IMR-90 (cell line): ENCODE results near the gene PIGBOS1. TPM values are rescaled to one million over a fixed set of nuclear protein-coding genes. Genes with fewer than 3 reads are reported as not detected.

Experiments
- ATAC-seq: fragments of 200-7000 bp; cut with Tn5 transposase; 2 replicates; pipeline ENCODE4 v1.9.1; 2020; ENCODE audit warnings: low read depth, mild to moderate bottlenecking, moderate library complexity
- BruUV-seq: library from RNA; stranded (reverse); fragments of 400-500 nt; replicated peaks from 2 replicates; lab custom pipeline; 2021; lab: Mats Ljungman, UMichigan
- CTCF ChIA-PET: fragments of 300-600 bp; formaldehyde crosslinking; extraction: SDS; loops from one replicate; lab custom pipeline; 2021; ENCODE audit warnings: antibody characterized with exemption; lab: Yijun Ruan, JAX
- POLR2A ChIA-PET: fragments of 300-600 bp; sonication (Branson Sonifier 250); formaldehyde crosslinking; loops from one replicate; lab custom pipeline; 2022; ENCODE audit warnings: antibody characterized with exemption; ENCODE audit not compliant: unreplicated experiment; lab: Charles Lee
- DNase-seq: peaks from one replicate; pipeline ENCODE4 v3.0.0; 2013
- H2AFZ ChIP-seq: replicated peaks from 2 replicates; pipeline ENCODE3; 2013; ENCODE audit warnings: low read length, mild to moderate bottlenecking; ENCODE audit not compliant: poor library complexity
- H2AK5ac ChIP-seq: 2 replicates; pipeline ENCODE4 v1.6.1; 2013; ENCODE audit warnings: low read depth, low read length, inconsistent platforms
- H2AK9ac ChIP-seq: replicated peaks from 2 replicates; pipeline ENCODE3; 2013; ENCODE audit warnings: mild to moderate bottlenecking, low read depth, low read length, moderate library complexity; ENCODE audit not compliant: poor library complexity
- H2BK120ac ChIP-seq: 2 replicates; pipeline ENCODE4 v1.6.1; 2013; ENCODE audit warnings: low read depth, low read length, inconsistent platforms
- H2BK15ac ChIP-seq: 3 replicates; pipeline ENCODE4 v1.6.1; 2013; ENCODE audit warnings: low read depth, low read length, inconsistent platforms
- H2BK20ac ChIP-seq: 2 replicates; pipeline ENCODE4 v1.6.1; 2013; ENCODE audit warnings: low read depth, mild to moderate bottlenecking, inconsistent platforms, low read length, moderate library complexity
- H2BK5ac ChIP-seq: 2 replicates; pipeline ENCODE4 v1.6.1; 2013; ENCODE audit warnings: mild to moderate bottlenecking, low read depth, low read length, inconsistent platforms; ENCODE audit not compliant: poor library complexity, severe bottlenecking
- H3K14ac ChIP-seq: replicated peaks from 2 replicates; pipeline ENCODE4 v1.6.1; 2013; ENCODE audit warnings: low read depth, low read length, inconsistent platforms
- H3K18ac ChIP-seq: 2 replicates; pipeline ENCODE4 v1.6.1; 2013; ENCODE audit warnings: low read depth, low read length, control low read depth
- H3K23ac ChIP-seq: 2 replicates; pipeline ENCODE4 v1.6.1; 2013; ENCODE audit warnings: low read depth, low read length, inconsistent platforms
- H3K27ac ChIP-seq: 2 replicates; pipeline ENCODE4 v1.5.1; 2013; ENCODE audit warnings: mild to moderate bottlenecking, control low read depth, low read length; ENCODE audit not compliant: insufficient read depth
- H3K27me3 ChIP-seq: 2 replicates; pipeline ENCODE4 v1.6.1; 2013; ENCODE audit warnings: low read length; ENCODE audit not compliant: control insufficient read depth, insufficient read depth
- H3K36me3 ChIP-seq: 2 replicates; pipeline ENCODE4 v1.6.1; 2013; ENCODE audit warnings: low read length, mixed read lengths; ENCODE audit not compliant: control insufficient read depth, insufficient read depth
- H3K4ac ChIP-seq: 2 replicates; pipeline ENCODE4 v1.6.1; 2013; ENCODE audit warnings: low read depth, low read length, inconsistent platforms
- H3K4me1 ChIP-seq: 2 replicates; pipeline ENCODE4 v1.6.1; 2013; ENCODE audit warnings: low read length, mixed read lengths; ENCODE audit not compliant: control insufficient read depth, insufficient read depth
- H3K4me2 ChIP-seq: 2 replicates; pipeline ENCODE4 v1.6.1; 2013; ENCODE audit warnings: low read depth, mild to moderate bottlenecking, control low read depth, low read length, moderate library complexity
- H3K4me3 ChIP-seq: 2 replicates; pipeline ENCODE4 v1.5.1; 2013; ENCODE audit warnings: low read depth, mild to moderate bottlenecking, control low read depth, low read length, moderate library complexity; ENCODE audit not compliant: insufficient read depth
- H3K56ac ChIP-seq: 2 replicates; pipeline ENCODE4 v1.6.1; 2013; ENCODE audit warnings: low read length, inconsistent platforms; ENCODE audit not compliant: insufficient read depth; ENCODE audit errors: extremely low read depth
- H3K79me1 ChIP-seq, 2 experiments: 2 replicates each; pipeline ENCODE4 v1.6.1; 2013; ENCODE audit warnings: low read length in 2 of 2, inconsistent platforms in 1 of 2, low read depth in 1 of 2
- H3K9ac ChIP-seq: 2 replicates; pipeline ENCODE4 v1.6.1; 2013; ENCODE audit warnings: low read depth, low read length, control low read depth
- H3K9me1 ChIP-seq: 2 replicates; pipeline ENCODE4 v1.6.1; 2013; ENCODE audit warnings: low read length, inconsistent platforms; ENCODE audit not compliant: insufficient read depth
- H3K9me3 ChIP-seq: 2 replicates; pipeline ENCODE4 v1.6.1; 2013; ENCODE audit warnings: low read length; ENCODE audit not compliant: control insufficient read depth, insufficient read depth
- H4K20me1 ChIP-seq: 2 replicates; pipeline ENCODE4 v1.6.1; 2013; ENCODE audit warnings: low read length, inconsistent platforms; ENCODE audit not compliant: insufficient read depth
- H4K5ac ChIP-seq: 2 replicates; pipeline ENCODE4 v1.6.1; 2013; ENCODE audit warnings: mild to moderate bottlenecking, low read depth, low read length, control low read depth
- H4K8ac ChIP-seq, 2 experiments: 2 replicates each; pipeline ENCODE4 v1.6.1; 2013; ENCODE audit warnings: low read depth in 2 of 2, low read length in 2 of 2, control low read depth in 1 of 2, inconsistent platforms in 1 of 2
- H4K91ac ChIP-seq: 2 replicates; pipeline ENCODE4 v1.6.1; 2013; ENCODE audit warnings: low read depth, low read length, inconsistent platforms; ENCODE audit not compliant: insufficient read depth
- BHLHE40 ChIP-seq: fragments of 150-350 bp; IDR thresholded peaks from 2 replicates; pipeline ENCODE4 v1.6.1; 2016; ENCODE audit warnings: mild to moderate bottlenecking, low read depth, low read length
- CEBPB ChIP-seq: IDR thresholded peaks from 2 replicates; pipeline ENCODE4 v1.6.1; 2012; ENCODE audit warnings: low read depth, low read length, improper control_type of control experiment
- CHD1 ChIP-seq: IDR thresholded peaks from 2 replicates; pipeline ENCODE4 v1.6.1; 2012; ENCODE audit warnings: low read depth, low read length, improper control_type of control experiment
- CTCF ChIP-seq: conservative IDR thresholded peaks from 2 replicates; pipeline ENCODE4 v1.5.1; 2012; ENCODE audit warnings: mild to moderate bottlenecking, low read depth, low read length, improper control_type of control experiment
- ELK1 ChIP-seq: fragments of 150-350 bp; IDR thresholded peaks from 2 replicates; pipeline ENCODE4 v1.6.1; 2016; ENCODE audit warnings: low read depth, mild to moderate bottlenecking, low read length, moderate library complexity, borderline replicate concordance
- FOS ChIP-seq: fragments of 150-350 bp; IDR thresholded peaks from 2 replicates; pipeline ENCODE4 v1.6.1; 2016; ENCODE audit warnings: low read depth, low read length
- MAFK ChIP-seq: IDR thresholded peaks from 2 replicates; pipeline ENCODE4 v1.6.1; 2012; ENCODE audit warnings: low read depth, low read length, improper control_type of control experiment
- MAZ ChIP-seq: IDR thresholded peaks from 2 replicates; pipeline ENCODE4 v1.6.1; 2012; ENCODE audit warnings: low read depth, mild to moderate bottlenecking, low read length, improper control_type of control experiment, moderate library complexity, borderline replicate concordance
- MXI1 ChIP-seq: IDR thresholded peaks from 2 replicates; pipeline ENCODE4 v1.6.1; 2012; ENCODE audit warnings: low read depth, mild to moderate bottlenecking, low read length, moderate library complexity, borderline replicate concordance
- NFE2L2 ChIP-seq: fragments of 150-350 bp; IDR thresholded peaks from 2 replicates; pipeline ENCODE4 v1.6.1; 2016; ENCODE audit warnings: low read depth, mild to moderate bottlenecking, low read length
- POLR2A ChIP-seq: IDR thresholded peaks from 2 replicates; pipeline ENCODE4 v1.6.1; 2012; ENCODE audit warnings: mild to moderate bottlenecking, low read depth, low read length
- RAD21 ChIP-seq: IDR thresholded peaks from 2 replicates; pipeline ENCODE4 v1.6.1; 2012; ENCODE audit warnings: low read length, improper control_type of control experiment
- RCOR1 ChIP-seq: IDR thresholded peaks from 2 replicates; pipeline ENCODE4 v1.6.1; 2012; ENCODE audit warnings: mild to moderate bottlenecking, low read length, improper control_type of control experiment; ENCODE audit not compliant: insufficient replicate concordance
- RFX5 ChIP-seq: IDR thresholded peaks from 2 replicates; pipeline ENCODE4 v1.8.0; 2012; ENCODE audit warnings: low read depth, mild to moderate bottlenecking, low read length, moderate library complexity
- SMC3 ChIP-seq: fragments of 150-350 bp; IDR thresholded peaks from 2 replicates; pipeline ENCODE4 v1.6.1; 2016; ENCODE audit warnings: low read depth, mild to moderate bottlenecking, antibody characterized with exemption, low read length, moderate library complexity
- WGBS, 2 experiments: methylation state at CpG; one replicate each; pipeline versions ENCODE4 v1.1.5 to v1.1.7; 2013; ENCODE audit warnings: missing lambda C conversion rate in 2 of 2; ENCODE audit not compliant: insufficient read length in 1 of 2; ENCODE audit errors: extremely low coverage in 2 of 2; 5-methylcytosine and 5-hydroxymethylcytosine counted together
- dilution Hi-C: fragments of 300-500 bp; cut with HindIII; formaldehyde crosslinking; loops from one replicate; pipeline ENCODE4 v1.14.3; 2018; ENCODE audit warnings: low sequenced_read_pairs; ENCODE audit not compliant: unreplicated experiment
- in situ Hi-C: fragments of 300-500 bp; cut with MboI; formaldehyde crosslinking; loops from 3 replicates; pipeline ENCODE4 v1.14.3; 2019; ENCODE audit warnings: low sequenced_read_pairs, inconsistent platforms, mixed read lengths
- intact Hi-C: fragments of 100-400 bp; cut with micrococcal nuclease; formaldehyde crosslinking; loops from 2 replicates; pipeline ENCODE4 v1.10.0; 2022
- polyA plus RNA-seq, 3 experiments: library from polyadenylated mRNA; depleted of rRNA; stranded (reverse); fragments of >200 nt; gene quantifications; 2 replicates each; pipeline ENCODE4 v1.2.3, GENCODE V29; 2012; ENCODE audit warnings: low replicate concordance in 1 of 3
- total RNA-seq: library from RNA; depleted of rRNA; stranded (reverse); fragments of >200 nt; gene quantifications from 2 replicates; pipeline ENCODE4 v1.2.3, GENCODE V29; 2012
- TF ChIP-seq, protein P1 (sequence below): fragments of 150-350 bp; IDR thresholded peaks from 2 replicates; pipeline ENCODE4 v1.6.1; 2017; ENCODE audit warnings: mild to moderate bottlenecking, antibody characterized with exemption, low read length, low read depth

Gene PIGBOS1
- total and polyA plus RNA-seq, 2 of the 4 experiments (the other 2 are of a cell fraction) = 11.7 to 12.7 TPM

DNA sequence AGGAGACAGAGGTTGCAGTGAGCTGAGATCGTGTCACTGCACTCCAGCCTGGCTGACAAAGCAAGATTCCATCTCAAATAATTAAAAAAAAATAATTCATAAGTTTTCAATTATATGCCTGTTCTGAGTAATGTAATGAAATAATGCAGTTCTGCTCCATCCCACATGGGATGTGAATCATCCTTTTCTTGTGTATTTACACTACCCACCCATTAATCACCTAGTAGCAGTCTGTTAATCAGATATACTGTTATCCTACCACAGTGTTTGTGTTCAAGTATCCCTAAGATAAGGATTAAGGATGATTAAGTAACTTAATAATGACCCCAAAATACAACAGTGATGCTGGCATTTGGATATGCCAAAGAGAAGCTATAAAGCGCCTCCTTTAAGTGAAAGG lies 38.9 kb upstream of the PIGBOS1 start:
- peak; percentile 82 for DNase-seq
- H3K14ac ChIP-seq = no peak overlapping the region
- H2BK5ac ChIP-seq = no peak overlapping the region
- H3K9ac ChIP-seq = no peak overlapping the region
- no peak overlapping the region for H4K91ac ChIP-seq
- no peak overlapping the region for H2AK9ac ChIP-seq
- H3K4me1 ChIP-seq = peaks cover 5% of the 10 kb centered on the region
- intact Hi-C loops (no loop called here), dilution Hi-C loops (no loop called here), in situ Hi-C loops (no loop called here)
- H2BK15ac ChIP-seq = no peak overlapping the region
- H3K9me1 ChIP-seq = no peaks in the 10 kb centered on the region
- ChIA-PET POLR2A (no interaction called here), CTCF (no interaction called here)
- H2AFZ ChIP-seq = no peak overlapping the region
- no peak overlapping the region for H3K56ac ChIP-seq
- H3K79me1 ChIP-seq = no peaks in the 10 kb centered on the region
- no peak overlapping the region for H3K23ac ChIP-seq
- no CpG with 5 or more reads among the region's 2 CpGs for WGBS, 2 experiments
- no peak overlapping the region for H4K5ac ChIP-seq
- no peaks in the 10 kb centered on the region for H3K9me3 ChIP-seq
- no peaks in the 10 kb centered on the region for H3K36me3 ChIP-seq
- H3K4me3 ChIP-seq = no peak overlapping the region
- H3K4ac ChIP-seq = no peak overlapping the region
- H2BK120ac ChIP-seq = no peak overlapping the region
- no TSS peak for BruUV-seq
- H2AK5ac ChIP-seq = no peak overlapping the region
- TF ChIP-seq MAZ (no peak), RAD21 (no peak), POLR2A (no peak), MAFK (no peak), RCOR1 (peak; percentile 18), FOS (peak; percentile 57; the same call in 1 of the 2 replicates), CHD1 (no peak), CTCF (no peak), SMC3 (no peak), ELK1 (no peak), BHLHE40 (peak; percentile 18; the same call in 1 of the 2 replicates), NFE2L2 (no peak), CEBPB (no peak), MXI1 (no peak), RFX5 (no peak)
- TF ChIP-seq, protein P1, sequence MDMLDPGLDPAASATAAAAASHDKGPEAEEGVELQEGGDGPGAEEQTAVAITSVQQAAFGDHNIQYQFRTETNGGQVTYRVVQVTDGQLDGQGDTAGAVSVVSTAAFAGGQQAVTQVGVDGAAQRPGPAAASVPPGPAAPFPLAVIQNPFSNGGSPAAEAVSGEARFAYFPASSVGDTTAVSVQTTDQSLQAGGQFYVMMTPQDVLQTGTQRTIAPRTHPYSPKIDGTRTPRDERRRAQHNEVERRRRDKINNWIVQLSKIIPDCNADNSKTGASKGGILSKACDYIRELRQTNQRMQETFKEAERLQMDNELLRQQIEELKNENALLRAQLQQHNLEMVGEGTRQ = no peak
- H4K8ac ChIP-seq = no peak overlapping the region
- no peaks in the 10 kb centered on the region for H4K20me1 ChIP-seq
- H3K18ac ChIP-seq = no peak overlapping the region
- no peak overlapping the region for H2BK20ac ChIP-seq
- peak; percentile 96 for ATAC-seq
- no peak overlapping the region for H3K27ac ChIP-seq
- H3K27me3 ChIP-seq = no peaks in the 10 kb centered on the region; the same call in 1 of the 2 replicates
- H3K4me2 ChIP-seq = no peak overlapping the region
